SK-N-SH (cell line): ENCODE data around the gene ABCA6. TPM values are rescaled to one million over a fixed set of nuclear protein-coding genes. Genes with fewer than 3 reads are reported as not detected.

Source experiments
- CTCF ChIA-PET: fragments of 300-600, 350-600 bp; formaldehyde crosslinking; extraction: SDS; loops from one replicate; lab custom pipeline; 2021; lab: Yijun Ruan, JAX
- POLR2A ChIA-PET: fragments of 350-600 bp; sonication (Branson Sonifier 250); formaldehyde crosslinking; extraction: SDS; loops from one replicate; lab custom pipeline; 2020; ENCODE audit warnings: antibody characterized with exemption, inconsistent platforms; lab: Yijun Ruan, JAX
- DNase-seq: peaks from one replicate; pipeline ENCODE4 v3.0.0; 2012
- H2AFZ ChIP-seq: fragments of 200-600 bp; sonication (generic); 2 replicates; pipeline ENCODE4 v1.8.1; 2016; ENCODE audit warnings: antibody characterized with exemption, mild to moderate bottlenecking, low read depth
- H3F3A ChIP-seq: fragments of 200-600 bp; sonication (generic); replicated peaks from 2 replicates; pipeline ENCODE3; 2016; ENCODE audit warnings: antibody characterized with exemption, mild to moderate bottlenecking; ENCODE audit not compliant: insufficient read depth
- H3K27ac ChIP-seq, 2 experiments: fragments of 200-500 bp in 1 of 2; fragments of 200-600 bp in 1 of 2; sonication (Bioruptor generic) in 1 of 2; sonication (generic), shearing (Covaris generic) in 1 of 2; 2 replicates each; pipeline versions ENCODE4 v1.5.1 to v1.6.1; 2014 to 2016; ENCODE audit warnings: low read depth in 2 of 2, inconsistent platforms in 1 of 2, low read length in 1 of 2, mild to moderate bottlenecking in 1 of 2, mixed read lengths in 1 of 2
- H3K27me3 ChIP-seq: fragments of 200-600 bp; sonication (generic), shearing (Covaris generic); 2 replicates; pipeline ENCODE4 v1.6.1; 2016; ENCODE audit warnings: mixed run types; ENCODE audit not compliant: insufficient read depth
- H3K36me3 ChIP-seq, 2 experiments: fragments of 200-500 bp in 1 of 2; fragments of 200-600 bp in 1 of 2; sonication (Bioruptor generic) in 1 of 2; sonication (generic) in 1 of 2; replicated peaks in 1 of 2; 2 replicates each; pipeline versions ENCODE3 to v1.5.1; 2014 to 2016; ENCODE audit warnings: low read length in 1 of 2, mild to moderate bottlenecking in 1 of 2; ENCODE audit not compliant: insufficient read depth in 2 of 2, control insufficient read depth in 1 of 2
- H3K4me1 ChIP-seq, 2 experiments: fragments of 200-500 bp in 1 of 2; fragments of 200-600 bp in 1 of 2; sonication (Bioruptor generic) in 1 of 2; sonication (generic), shearing (Covaris generic) in 1 of 2; 2 replicates each; pipeline versions ENCODE4 v1.5.1 to v1.6.1; 2014 to 2016; ENCODE audit warnings: low read depth in 1 of 2, low read length in 1 of 2, mixed run types in 1 of 2; ENCODE audit not compliant: insufficient read depth in 2 of 2, control insufficient read depth in 1 of 2
- H3K4me2 ChIP-seq: fragments of 200-600 bp; sonication (generic), shearing (Covaris generic); 2 replicates; pipeline ENCODE4 v1.6.1; 2017; ENCODE audit warnings: mixed run types
- H3K4me3 ChIP-seq, 2 experiments: fragments of 200-500 bp in 1 of 2; fragments of 200-600 bp in 1 of 2; sonication (Bioruptor generic) in 1 of 2; sonication (generic), shearing (Covaris generic) in 1 of 2; 2 replicates each; pipeline versions ENCODE4 v1.5.1 to v1.8.1; 2014 to 2016; ENCODE audit warnings: low read depth in 2 of 2, inconsistent platforms in 1 of 2, low read length in 1 of 2, mild to moderate bottlenecking in 1 of 2, mixed read lengths in 1 of 2, moderate library complexity in 1 of 2
- H3K79me2 ChIP-seq: fragments of 200-600 bp; sonication (generic); 2 replicates; pipeline ENCODE4 v1.8.1; 2017; ENCODE audit warnings: mild to moderate bottlenecking; ENCODE audit not compliant: insufficient read depth
- H3K9ac ChIP-seq: fragments of 200-600 bp; sonication (generic); 2 replicates; pipeline ENCODE4 v1.6.1; 2017; ENCODE audit warnings: mixed run types
- H3K9me2 ChIP-seq: fragments of 200-600 bp; sonication (generic); 2 replicates; pipeline ENCODE4 v1.6.1; 2017; ENCODE audit warnings: mixed run types
- H3K9me3 ChIP-seq: fragments of 200-600 bp; sonication (generic); 2 replicates; pipeline ENCODE4 v1.6.1; 2017; ENCODE audit warnings: mixed run types, mild to moderate bottlenecking, moderate library complexity
- H4K20me1 ChIP-seq: fragments of 200-600 bp; sonication (generic); 2 replicates; pipeline ENCODE4 v1.6.1; 2017; ENCODE audit warnings: mild to moderate bottlenecking, mixed run types; ENCODE audit not compliant: insufficient read depth
- CHD2 ChIP-seq: fragments of 150-350 bp; IDR thresholded peaks from 2 replicates; pipeline ENCODE4 v1.6.1; 2018; ENCODE audit warnings: low read length; ENCODE audit not compliant: partially characterized antibody
- CTCF ChIP-seq: fragments of 200-600 bp; sonication (generic); IDR thresholded peaks from 2 replicates; pipeline ENCODE4 v1.6.1; 2017; ENCODE audit warnings: antibody characterized with exemption, mild to moderate bottlenecking, moderate library complexity
- ELF1 ChIP-seq: IDR thresholded peaks from 2 replicates; pipeline ENCODE4 v1.4.0; 2012
- EZH2phosphoT487 ChIP-seq: fragments of 200-600 bp; sonication (generic); IDR thresholded peaks from 2 replicates; pipeline ENCODE4 v1.6.1; 2017; ENCODE audit warnings: low read depth, mixed run types, mild to moderate bottlenecking, antibody characterized with exemption, moderate library complexity, borderline replicate concordance
- FOXM1 ChIP-seq: IDR thresholded peaks from 2 replicates; pipeline ENCODE4 v1.4.0; 2012; ENCODE audit warnings: low read depth, mild to moderate bottlenecking
- JUND ChIP-seq: IDR thresholded peaks from 2 replicates; pipeline ENCODE4 v1.4.0; 2012
- MAX ChIP-seq: IDR thresholded peaks from 2 replicates; pipeline ENCODE4 v1.4.0; 2012; ENCODE audit warnings: low read depth
- MEF2A ChIP-seq: IDR thresholded peaks from 2 replicates; pipeline ENCODE4 v1.4.0; 2012; ENCODE audit warnings: low read depth, borderline replicate concordance
- NFIC ChIP-seq: IDR thresholded peaks from 2 replicates; pipeline ENCODE4 v1.4.0; 2012; ENCODE audit warnings: borderline replicate concordance
- NRF1 ChIP-seq: IDR thresholded peaks from 2 replicates; pipeline ENCODE4 v1.6.1; 2012; ENCODE audit warnings: low read depth, mild to moderate bottlenecking, low read length
- POLR2AphosphoS5 ChIP-seq: IDR thresholded peaks from 2 replicates; pipeline ENCODE4 v1.6.1; 2012; ENCODE audit warnings: low read depth, low read length
- RCOR1 ChIP-seq: fragments of 150-350 bp; IDR thresholded peaks from 2 replicates; pipeline ENCODE4 v1.6.1; 2017; ENCODE audit warnings: antibody characterized with exemption, low read length
- RFX5 ChIP-seq: IDR thresholded peaks from 2 replicates; pipeline ENCODE4 v1.6.1; 2012; ENCODE audit warnings: mild to moderate bottlenecking, improper control_type of control experiment, low read length
- TAF1 ChIP-seq: IDR thresholded peaks from 2 replicates; pipeline ENCODE4 v1.6.1; 2012; ENCODE audit warnings: low read depth, mild to moderate bottlenecking, low read length, moderate library complexity, borderline replicate concordance
- TCF12 ChIP-seq: IDR thresholded peaks from 2 replicates; pipeline ENCODE4 v1.4.0; 2012
- TEAD4 ChIP-seq: IDR thresholded peaks from 2 replicates; pipeline ENCODE4 v1.4.0; 2012; ENCODE audit warnings: mild to moderate bottlenecking, borderline replicate concordance; ENCODE audit not compliant: insufficient read depth
- YY1 ChIP-seq: IDR thresholded peaks from 2 replicates; pipeline ENCODE4 v1.4.0; 2012; ENCODE audit warnings: low read depth, mild to moderate bottlenecking
- ZBTB33 ChIP-seq: IDR thresholded peaks from 2 replicates; pipeline ENCODE4 v1.4.0; 2012; ENCODE audit warnings: low read depth, borderline replicate concordance
- WGBS: methylation state at CpG from one replicate; pipeline ENCODE4 v1.1.6; 2017; ENCODE audit warnings: low lambda C conversion rate; 5-methylcytosine and 5-hydroxymethylcytosine counted together
- polyA plus RNA-seq, 3 experiments: library from polyadenylated mRNA; depleted of rRNA; stranded (reverse); fragments of >200 nt; gene quantifications; 2 replicates each; pipeline ENCODE4 v1.2.3, GENCODE V29; 2012

Gene ABCA6
- polyA plus RNA-seq, 1 of the 3 experiments (the other 2 are of a cell fraction): 0.15 TPM

GRCh38 chr17:69103557-69104233 is 38.0 kb downstream of the ABCA6 start (continued):
- no peak for TF ChIP-seq CTCF
- no peak for TF ChIP-seq MAX
- no peak for TF ChIP-seq TCF12
- no peak for TF ChIP-seq ZBTB33
- TF ChIP-seq TAF1: no peak
- no peak for TF ChIP-seq MEF2A
- TF ChIP-seq NRF1: no peak
- TF ChIP-seq CHD2: no peak
- TF ChIP-seq RFX5: no peak
- no peak for TF ChIP-seq NFIC
- no peak for TF ChIP-seq RCOR1

- POLR2A ChIA-PET: no interaction called here
- Histone ChIP-seq H3K27me3 (no peaks in the 10 kb centered on the region), H3K36me3 (no peaks in the 10 kb centered on the region), H3K79me2 (no peaks in the 10 kb centered on the region), H3K27ac (no peak overlapping the region), H3K9ac (no peak overlapping the region), H3K9me3 (no peaks in the 10 kb centered on the region), H3F3A (no peaks in the 10 kb centered on the region), H3K9me2 (no peaks in the 10 kb centered on the region), H3K4me2 (no peak overlapping the region), H3K4me1 (no peaks in the 10 kb centered on the region), H4K20me1 (no peaks in the 10 kb centered on the region), H3K4me3 (no peak overlapping the region), H2AFZ (no peak overlapping the region)
- CTCF ChIA-PET: interaction anchor here (0.7 kb wide), 1 partner anchor 13 kb away, joined by 3 read pairs; no protein-coding TSS in a partner anchor
- TF ChIP-seq FOXM1: no peak
- TF ChIP-seq TEAD4: no peak
- no peak for TF ChIP-seq CHD2
- no peak for TF ChIP-seq JUND
- no peak for TF ChIP-seq YY1
- TF ChIP-seq TAF1: no peak
- TF ChIP-seq POLR2AphosphoS5: no peak
- no peak for TF ChIP-seq TCF12
- no peak for TF ChIP-seq MAX
- TF ChIP-seq EZH2phosphoT487: no peak
- no peak for TF ChIP-seq ELF1
- WGBS: 49% methylated on average over 4 of the region's 4 CpGs
- no peak for DNase-seq
Observed at GRCh38 chr17:69098625-69099024, 43.1 kb downstream of the ABCA6 start.
